PFSK-1 (cell line): ENCODE results near the gene GLE1.

Experiments
- POLR2AphosphoS5 ChIP-seq: IDR thresholded peaks from 2 replicates; pipeline ENCODE4 v1.6.1; 2012; ENCODE audit warnings: low read depth, mild to moderate bottlenecking, control low read depth, low read length, moderate library complexity
- TF ChIP-seq, protein P1 (sequence below), 2 experiments: IDR thresholded peaks; 2 replicates each; pipeline versions ENCODE4 v1.6.1 to v1.8.0; 2011 to 2012; ENCODE audit warnings: low read depth in 2 of 2, low read length in 2 of 2, control low read depth in 1 of 2, inconsistent platforms in 1 of 2, mild to moderate bottlenecking in 1 of 2, moderate library complexity in 1 of 2; ENCODE audit not compliant: insufficient read depth in 1 of 2

DNA sequence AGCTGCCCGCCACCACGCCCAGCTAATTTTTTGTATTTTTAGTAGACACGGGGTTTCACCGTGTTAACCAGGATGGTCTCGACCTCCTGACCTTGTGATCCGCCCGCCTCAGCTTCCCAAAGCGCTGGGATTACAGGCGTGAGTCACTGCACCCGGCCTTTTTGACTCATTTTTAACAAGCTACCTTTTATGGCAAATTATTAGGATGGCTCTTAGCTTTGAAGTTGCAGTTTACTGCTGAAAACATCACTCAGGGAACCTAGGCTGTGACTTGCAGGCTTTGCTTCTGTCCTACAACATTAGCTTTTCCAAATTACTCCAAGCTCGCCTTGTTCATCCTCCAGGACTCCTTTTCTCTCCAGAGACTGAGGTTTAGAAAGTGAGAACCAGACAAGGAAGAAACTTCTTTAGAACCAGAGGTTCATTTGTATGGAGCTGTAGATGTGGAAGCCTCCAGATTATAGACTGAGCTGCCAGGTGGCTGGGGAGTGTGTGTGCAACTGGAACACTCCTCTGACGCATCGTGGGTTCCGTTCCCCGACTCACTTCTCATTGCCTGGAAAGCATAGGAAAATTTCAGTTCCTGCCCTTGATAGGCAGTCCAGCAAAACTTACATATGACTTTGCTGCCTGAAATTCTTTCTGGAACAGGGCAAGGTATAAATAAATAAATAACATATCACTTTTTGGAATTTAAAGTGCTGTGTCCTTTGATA, 24.1 kb downstream of the GLE1 start:
- TF ChIP-seq, protein P1, sequence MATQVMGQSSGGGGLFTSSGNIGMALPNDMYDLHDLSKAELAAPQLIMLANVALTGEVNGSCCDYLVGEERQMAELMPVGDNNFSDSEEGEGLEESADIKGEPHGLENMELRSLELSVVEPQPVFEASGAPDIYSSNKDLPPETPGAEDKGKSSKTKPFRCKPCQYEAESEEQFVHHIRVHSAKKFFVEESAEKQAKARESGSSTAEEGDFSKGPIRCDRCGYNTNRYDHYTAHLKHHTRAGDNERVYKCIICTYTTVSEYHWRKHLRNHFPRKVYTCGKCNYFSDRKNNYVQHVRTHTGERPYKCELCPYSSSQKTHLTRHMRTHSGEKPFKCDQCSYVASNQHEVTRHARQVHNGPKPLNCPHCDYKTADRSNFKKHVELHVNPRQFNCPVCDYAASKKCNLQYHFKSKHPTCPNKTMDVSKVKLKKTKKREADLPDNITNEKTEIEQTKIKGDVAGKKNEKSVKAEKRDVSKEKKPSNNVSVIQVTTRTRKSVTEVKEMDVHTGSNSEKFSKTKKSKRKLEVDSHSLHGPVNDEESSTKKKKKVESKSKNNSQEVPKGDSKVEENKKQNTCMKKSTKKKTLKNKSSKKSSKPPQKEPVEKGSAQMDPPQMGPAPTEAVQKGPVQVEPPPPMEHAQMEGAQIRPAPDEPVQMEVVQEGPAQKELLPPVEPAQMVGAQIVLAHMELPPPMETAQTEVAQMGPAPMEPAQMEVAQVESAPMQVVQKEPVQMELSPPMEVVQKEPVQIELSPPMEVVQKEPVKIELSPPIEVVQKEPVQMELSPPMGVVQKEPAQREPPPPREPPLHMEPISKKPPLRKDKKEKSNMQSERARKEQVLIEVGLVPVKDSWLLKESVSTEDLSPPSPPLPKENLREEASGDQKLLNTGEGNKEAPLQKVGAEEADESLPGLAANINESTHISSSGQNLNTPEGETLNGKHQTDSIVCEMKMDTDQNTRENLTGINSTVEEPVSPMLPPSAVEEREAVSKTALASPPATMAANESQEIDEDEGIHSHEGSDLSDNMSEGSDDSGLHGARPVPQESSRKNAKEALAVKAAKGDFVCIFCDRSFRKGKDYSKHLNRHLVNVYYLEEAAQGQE (IDR thresholded peaks at IDR 0.05; ENCODE audit: insufficient read depth in 1 of 2, low read depth in 2 of 2, low read length in 2 of 2): no peak
- TF ChIP-seq POLR2AphosphoS5: no peak
